Neural progenitor cell (in vitro differentiated cells): ENCODE measurements around the gene CACNB4.

ENCODE experiments used
- EZH2 ChIP-seq: fragments of 200-600 bp; sonication (generic); IDR thresholded peaks from 2 replicates; pipeline ENCODE4 v1.6.1; 2017; ENCODE audit warnings: antibody characterized with exemption, mild to moderate bottlenecking, moderate library complexity
- TF ChIP-seq, protein P1 (sequence below): fragments of 200-600 bp; sonication (generic); IDR thresholded peaks from 2 replicates; pipeline ENCODE4 v1.5.1; 2017; ENCODE audit warnings: antibody characterized with exemption, mild to moderate bottlenecking

DNA sequence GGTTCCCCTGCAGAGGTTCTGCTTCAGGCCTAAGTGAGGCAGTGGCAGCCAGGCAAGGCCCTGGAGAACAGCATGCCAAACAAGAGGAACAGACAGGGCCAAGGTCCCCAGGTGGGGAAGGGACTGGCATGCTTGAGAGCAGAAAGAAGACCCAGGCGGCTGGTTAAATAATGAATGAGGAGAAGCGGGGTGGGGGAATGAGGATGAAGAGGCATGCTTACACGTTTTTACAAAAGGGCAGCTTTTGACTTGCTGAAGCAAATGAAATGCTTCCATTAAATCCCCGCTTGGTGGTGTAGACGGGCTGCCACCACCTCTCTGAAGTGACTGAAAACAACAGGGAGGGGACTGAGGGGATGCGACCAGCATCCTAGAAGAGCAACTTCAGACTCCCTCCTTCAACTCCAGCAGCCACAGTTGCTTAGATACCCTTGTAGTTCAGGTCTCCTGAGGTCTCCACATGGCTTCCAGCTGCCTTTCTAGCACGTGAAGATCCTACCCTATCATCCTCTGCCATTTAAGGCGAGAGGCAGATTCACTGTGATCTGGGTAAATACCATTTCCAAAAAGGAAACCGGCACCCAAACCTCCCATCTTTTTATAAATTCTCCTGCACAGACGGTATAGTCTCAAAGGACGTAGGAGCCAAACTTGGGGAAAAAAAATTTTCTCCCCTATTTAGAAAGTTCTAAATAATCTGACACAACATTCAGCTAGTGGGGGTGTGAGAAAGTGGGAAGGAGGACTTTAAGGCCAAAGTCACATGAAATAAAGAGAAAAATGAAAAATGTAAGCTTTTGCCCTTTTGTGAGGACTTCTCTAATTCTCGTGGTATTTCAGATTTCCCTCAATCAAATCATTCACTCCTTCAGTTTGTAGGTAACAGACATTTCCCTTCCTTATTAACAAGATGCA, 65.6 kb downstream of the CACNB4 start:
- TF ChIP-seq, protein P1, sequence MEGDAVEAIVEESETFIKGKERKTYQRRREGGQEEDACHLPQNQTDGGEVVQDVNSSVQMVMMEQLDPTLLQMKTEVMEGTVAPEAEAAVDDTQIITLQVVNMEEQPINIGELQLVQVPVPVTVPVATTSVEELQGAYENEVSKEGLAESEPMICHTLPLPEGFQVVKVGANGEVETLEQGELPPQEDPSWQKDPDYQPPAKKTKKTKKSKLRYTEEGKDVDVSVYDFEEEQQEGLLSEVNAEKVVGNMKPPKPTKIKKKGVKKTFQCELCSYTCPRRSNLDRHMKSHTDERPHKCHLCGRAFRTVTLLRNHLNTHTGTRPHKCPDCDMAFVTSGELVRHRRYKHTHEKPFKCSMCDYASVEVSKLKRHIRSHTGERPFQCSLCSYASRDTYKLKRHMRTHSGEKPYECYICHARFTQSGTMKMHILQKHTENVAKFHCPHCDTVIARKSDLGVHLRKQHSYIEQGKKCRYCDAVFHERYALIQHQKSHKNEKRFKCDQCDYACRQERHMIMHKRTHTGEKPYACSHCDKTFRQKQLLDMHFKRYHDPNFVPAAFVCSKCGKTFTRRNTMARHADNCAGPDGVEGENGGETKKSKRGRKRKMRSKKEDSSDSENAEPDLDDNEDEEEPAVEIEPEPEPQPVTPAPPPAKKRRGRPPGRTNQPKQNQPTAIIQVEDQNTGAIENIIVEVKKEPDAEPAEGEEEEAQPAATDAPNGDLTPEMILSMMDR, result no peak
- no peak for TF ChIP-seq EZH2
